ENCODE results near the gene LPGAT1.

DNA sequence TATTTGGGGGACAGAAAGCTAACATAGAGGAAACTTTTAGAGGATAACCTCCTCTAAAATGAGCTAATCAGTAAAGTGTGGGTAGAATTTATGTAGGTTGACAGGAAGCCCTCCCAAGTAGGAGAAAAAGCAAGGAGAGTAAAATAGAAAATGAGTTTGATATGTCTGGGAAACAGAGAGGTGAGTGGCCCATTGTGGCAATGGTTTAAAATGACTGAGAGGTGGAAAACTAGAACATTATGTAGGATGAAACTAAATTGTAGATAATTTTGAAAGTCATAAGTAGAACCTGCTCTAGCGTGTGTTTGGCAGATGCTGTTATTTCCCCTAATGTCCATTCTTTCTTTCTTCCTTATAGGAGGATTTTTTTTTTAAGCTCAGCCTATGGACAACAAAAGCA lies 8.5 kb upstream of the LPGAT1 start:
- TF ChIP-seq, protein P1, sequence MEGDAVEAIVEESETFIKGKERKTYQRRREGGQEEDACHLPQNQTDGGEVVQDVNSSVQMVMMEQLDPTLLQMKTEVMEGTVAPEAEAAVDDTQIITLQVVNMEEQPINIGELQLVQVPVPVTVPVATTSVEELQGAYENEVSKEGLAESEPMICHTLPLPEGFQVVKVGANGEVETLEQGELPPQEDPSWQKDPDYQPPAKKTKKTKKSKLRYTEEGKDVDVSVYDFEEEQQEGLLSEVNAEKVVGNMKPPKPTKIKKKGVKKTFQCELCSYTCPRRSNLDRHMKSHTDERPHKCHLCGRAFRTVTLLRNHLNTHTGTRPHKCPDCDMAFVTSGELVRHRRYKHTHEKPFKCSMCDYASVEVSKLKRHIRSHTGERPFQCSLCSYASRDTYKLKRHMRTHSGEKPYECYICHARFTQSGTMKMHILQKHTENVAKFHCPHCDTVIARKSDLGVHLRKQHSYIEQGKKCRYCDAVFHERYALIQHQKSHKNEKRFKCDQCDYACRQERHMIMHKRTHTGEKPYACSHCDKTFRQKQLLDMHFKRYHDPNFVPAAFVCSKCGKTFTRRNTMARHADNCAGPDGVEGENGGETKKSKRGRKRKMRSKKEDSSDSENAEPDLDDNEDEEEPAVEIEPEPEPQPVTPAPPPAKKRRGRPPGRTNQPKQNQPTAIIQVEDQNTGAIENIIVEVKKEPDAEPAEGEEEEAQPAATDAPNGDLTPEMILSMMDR (IDR thresholded peaks at IDR 0.05), result no peak
- no peak for TF ChIP-seq POLR2A (IDR thresholded peaks at IDR 0.05)

Data from body of pancreas (tissue), 4 donors.